Fibroblast of skin of back (primary cell): ENCODE data around the gene G6PD.

Experiments used
- DNase-seq: peaks from one replicate; pipeline ENCODE4 v3.0.0-alpha.2; 2013

The G6PD gene

DNA sequence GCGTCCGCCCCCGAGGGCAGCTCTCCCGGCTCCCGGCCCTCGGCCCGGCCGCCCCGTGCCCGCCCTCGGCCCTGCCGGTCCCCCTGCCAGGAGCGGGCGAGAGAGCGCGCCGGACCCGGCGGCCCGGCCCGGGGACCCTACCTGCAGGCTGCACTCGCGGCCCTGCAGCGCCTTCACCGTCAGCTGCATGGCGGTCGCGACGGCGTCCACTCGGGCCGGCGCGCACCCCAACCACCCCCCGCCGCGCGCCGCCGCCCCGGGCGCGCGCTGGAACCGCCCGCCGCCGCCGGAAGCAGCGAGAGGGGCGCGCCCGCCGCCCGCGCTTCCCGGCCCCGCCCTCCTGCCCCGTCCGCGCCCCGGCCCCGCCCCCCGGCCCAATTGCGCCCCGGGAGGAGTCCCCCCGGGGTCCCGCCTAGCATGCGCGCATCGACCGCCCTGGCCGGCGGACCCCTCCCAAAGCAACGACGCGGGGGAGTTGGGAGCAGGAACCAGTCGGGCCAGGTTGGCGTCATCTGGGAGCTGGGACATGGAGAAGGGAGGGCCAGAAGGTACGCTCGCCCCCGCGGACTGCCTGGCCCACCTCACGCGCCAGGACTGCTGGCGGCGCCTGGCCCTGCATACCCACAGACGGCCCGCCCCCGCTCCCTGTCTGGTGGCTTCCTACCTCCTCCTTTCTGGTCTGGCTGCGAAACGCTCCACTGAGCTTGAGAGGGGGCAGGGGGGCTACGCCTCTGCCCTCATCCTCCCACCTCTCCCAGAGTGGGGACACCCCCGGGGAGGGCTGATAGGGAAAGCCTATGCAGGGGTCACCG is 60.0 kb downstream of the G6PD start, which contains the start of gene UBL4A:
Gene UBL4A (minus strand): TSS at position 220 of the 812 bp plus-strand sequence. CDS start 31 bp downstream, at position 189.
- DNase-seq, result peak; percentile 45

DNA sequence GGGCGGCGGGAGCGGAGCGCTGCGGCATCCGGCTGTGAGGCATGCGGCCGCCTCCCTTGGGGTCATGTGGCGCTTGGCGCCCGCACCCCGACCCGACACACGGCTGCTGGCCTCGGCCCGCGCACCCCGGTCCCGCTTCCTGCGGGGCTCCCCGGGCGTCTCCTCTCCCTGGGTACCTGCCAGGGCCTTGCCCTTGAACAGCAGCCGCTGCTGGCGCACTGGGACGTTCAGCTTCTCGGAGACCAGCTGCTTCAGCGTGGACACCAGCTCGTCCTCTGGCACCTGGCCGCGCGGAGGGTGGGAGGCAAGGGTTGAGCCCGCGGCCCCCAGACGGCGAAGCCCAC is 60.6 kb downstream of the G6PD start:
- no peak for DNase-seq

DNA sequence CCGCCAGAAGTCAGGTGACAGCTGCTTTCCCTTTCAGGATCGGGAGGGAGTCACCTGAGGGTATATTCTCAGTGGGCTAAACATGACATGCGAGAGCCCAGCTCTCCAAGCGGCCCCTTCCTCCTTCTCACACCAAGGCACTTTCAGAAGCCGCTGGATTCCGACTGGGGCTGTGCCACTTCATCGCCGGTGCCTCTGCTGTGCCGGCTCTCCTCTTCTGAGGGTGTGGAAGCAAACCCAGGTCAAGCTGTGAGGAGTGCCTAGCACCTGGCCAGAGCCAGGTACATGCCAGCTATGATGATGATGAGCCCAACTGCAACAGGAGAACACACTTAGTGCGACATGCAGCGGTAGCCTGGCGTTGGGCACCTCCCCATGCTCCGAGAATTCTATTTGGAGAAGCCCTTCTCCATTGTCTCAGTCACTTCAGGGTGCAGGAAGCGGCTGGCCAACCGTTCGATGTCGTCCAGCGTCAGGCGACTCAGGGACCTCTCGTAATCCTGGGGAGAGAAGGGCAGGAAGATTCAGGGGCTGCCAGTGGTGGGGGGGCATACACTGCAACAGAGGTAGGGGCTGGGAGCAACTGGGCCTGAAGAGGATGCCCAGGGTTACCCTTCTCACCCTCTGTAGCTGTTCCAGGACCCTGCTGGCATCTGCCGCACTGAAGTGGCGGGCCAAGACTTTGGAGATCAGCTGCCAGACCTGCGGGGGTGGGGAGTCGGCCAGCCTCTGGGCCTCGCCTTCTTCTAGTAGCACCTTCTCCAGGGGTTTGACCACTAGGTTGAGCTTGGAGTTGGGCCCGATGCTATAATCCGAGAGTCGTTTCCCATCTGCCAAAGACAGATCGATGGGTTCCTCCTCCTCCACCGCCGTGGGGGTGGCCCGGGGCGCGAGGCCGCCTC is 61.2 kb downstream of the G6PD start:
- no peak for DNase-seq

DNA sequence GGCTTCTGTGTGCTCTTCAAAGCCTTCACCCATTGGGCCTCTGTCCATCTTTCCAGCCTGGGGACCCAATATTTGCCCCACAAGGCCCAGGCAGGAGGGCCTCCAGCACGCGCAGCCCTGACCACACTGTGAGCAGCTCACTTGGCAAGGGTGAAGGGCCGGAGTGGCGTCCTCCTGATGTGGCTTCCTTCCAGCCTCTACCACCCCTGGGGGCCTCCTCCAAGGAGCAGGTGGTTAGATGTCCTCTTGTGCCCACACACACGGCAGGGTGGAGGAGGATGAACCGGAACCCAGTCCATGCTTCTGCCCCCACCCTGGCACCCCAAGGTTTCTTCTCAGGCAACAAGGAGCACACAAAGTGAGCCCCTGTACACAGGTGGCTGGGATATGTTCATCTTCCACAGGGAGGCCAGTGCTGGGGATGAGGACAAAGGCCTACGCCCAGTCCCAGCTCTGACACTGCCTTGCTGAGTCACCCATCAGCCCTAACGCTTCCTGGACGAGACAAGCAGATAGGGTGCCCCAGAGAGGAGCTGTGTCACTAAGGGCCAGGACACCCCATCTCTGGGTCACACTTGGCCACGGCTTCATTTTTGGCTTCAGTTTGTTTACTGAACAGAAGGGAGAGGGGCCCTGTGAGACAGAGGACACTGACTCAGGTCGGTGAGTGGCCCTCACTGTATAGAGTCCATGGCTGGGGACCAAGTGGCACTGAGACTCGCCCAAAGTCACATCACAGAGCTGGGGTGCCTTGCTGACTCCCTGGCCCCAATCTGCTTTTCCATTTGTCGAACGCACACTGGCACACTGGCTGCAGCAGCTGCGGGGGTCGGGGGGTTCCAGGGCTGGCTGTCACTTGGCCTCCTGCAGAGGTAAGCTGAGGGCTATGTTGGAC is 62.1 kb downstream of the G6PD start:
- DNase-seq, result no peak

DNA sequence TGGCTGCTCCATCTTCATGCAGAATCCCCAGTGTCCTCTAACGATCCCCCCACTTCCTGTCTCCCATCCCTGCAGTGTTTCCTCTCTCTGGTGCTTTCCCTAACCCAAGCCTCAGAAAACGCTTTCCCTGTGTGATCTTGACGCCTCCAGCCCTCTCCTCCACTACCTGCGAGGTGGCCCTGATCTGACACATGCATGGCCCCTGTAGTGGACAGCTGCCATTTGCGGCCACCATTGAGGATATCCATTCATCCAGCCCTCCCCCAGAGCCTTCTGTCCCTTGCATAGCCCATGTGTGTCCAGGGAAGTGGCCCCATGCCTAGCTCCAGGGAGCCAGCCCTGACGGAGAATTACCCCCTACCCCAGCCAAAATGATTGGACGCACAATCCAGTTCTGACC is 63.3 kb downstream of the G6PD start:
- DNase-seq, result no peak

DNA sequence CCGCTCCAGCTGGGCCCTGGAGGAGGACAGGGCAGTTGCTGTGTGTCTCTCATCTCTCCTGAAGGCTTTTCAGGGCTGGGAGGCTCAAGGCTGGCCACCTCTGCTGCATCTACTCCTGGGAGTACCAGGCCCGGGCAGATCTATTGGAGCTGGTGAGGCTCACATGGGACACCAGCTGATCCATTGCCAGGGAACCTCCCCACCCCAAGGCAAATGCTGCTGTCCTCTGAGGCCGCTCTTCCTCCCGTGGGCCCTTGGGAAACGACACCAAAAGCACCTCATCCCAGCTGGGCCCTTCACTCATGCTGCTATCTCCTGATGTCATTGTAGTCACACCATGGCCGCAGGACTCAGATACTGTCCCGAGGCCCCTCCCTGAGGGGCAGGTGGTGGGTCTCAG is 63.9 kb downstream of the G6PD start:
- no peak for DNase-seq

DNA sequence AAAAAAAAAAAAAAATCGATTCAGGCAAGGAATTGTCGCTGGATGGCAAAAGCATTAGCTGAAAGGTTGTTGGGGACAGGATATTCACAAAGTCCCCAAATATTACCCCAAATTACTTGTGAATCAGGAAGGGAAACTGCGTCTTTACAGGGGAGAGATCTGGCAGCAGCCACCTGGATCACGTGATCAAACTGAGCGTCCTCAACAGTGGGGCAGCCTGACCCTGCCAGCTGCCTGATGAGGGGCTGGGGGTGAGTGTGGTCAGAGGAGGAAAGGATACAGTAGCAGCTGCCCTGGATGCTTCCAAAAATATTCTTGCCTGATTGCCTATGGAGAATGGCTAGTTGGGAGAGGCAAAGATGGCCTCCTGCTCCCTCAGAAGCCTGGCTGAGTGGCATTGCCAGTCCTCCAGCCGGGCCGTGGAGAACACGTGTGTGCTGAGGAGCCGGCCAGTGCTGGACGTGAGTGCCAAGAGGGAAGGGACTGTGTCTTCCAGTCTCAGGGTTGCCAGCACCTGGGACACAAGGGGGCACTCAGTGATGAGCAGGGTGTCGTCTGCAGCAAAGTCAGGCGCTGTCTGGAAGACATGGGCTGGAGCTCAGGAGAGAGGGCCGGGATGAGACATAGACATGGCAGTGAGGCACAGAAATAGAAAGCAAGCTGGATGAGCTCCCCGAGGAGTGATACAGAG is 64.6 kb downstream of the G6PD start:
- no peak for DNase-seq
